Measurements from ENCODE around the gene CRAMP1.

The CRAMP1 gene

GRCh38 chr16:1670866-1671265 lies 58.7 kb downstream of the CRAMP1 start:
- Histone ChIP-seq H3K4me2 (ENCODE audit: low read length, poor library complexity, severe bottlenecking) (no peak overlapping the region), H2AFZ (ENCODE audit: low read depth, low read length) (no peak overlapping the region), H2BK15ac (ENCODE audit: low read depth, poor library complexity, severe bottlenecking) (no peak overlapping the region), H2BK120ac (ENCODE audit: low read depth, low read length) (no peak overlapping the region), H3K23ac (ENCODE audit: low read length in 2 of 2) (no peak overlapping the region), H3K14ac (ENCODE audit: low read length in 2 of 2) (no peak overlapping the region), H3K4me1 (ENCODE audit: control insufficient read depth, insufficient read depth, low read depth, low read length) (peaks cover 18% of the 10 kb centered on the region), H3K9ac (ENCODE audit: low read length) (no peak overlapping the region), H2BK12ac (ENCODE audit: low read length in 2 of 2) (no peak overlapping the region), H3K27ac (ENCODE audit: low read length, poor library complexity, severe bottlenecking) (no peak overlapping the region), H4K91ac (ENCODE audit: low read length) (no peak overlapping the region), H2AK5ac (ENCODE audit: low read length, severe bottlenecking) (no peak overlapping the region), H3K4ac (ENCODE audit: low read depth in 1 of 2, low read length in 2 of 2) (no peak overlapping the region), H2BK5ac (ENCODE audit: low read depth, low read length, poor library complexity, severe bottlenecking) (no peak overlapping the region), H3K79me1 (replicated peaks; ENCODE audit: low read length, poor library complexity, severe bottlenecking) (peaks cover 37% of the 10 kb centered on the region), H3K36me3 (ENCODE audit: control insufficient read depth in 1 of 2, insufficient read depth in 2 of 2, low read depth in 1 of 2, low read length in 2 of 2) (peaks cover 92 to 98% of the 10 kb centered on the region in 2 experiments), H3K27me3 (ENCODE audit: control insufficient read depth in 1 of 2, insufficient read depth in 1 of 2, low read length in 2 of 2) (no peaks in the 10 kb centered on the region), H3K9me3 (ENCODE audit: control insufficient read depth, low read length) (no peaks in the 10 kb centered on the region), H3K18ac (ENCODE audit: low read depth in 1 of 2, low read length in 2 of 2) (no peak overlapping the region), H4K8ac (ENCODE audit: low read length) (no peak overlapping the region), H3K4me3 (ENCODE audit: insufficient read depth in 1 of 2, low read depth in 1 of 2, low read length in 2 of 2) (no peak overlapping the region)
- 97% methylated on average over 7 of the region's 7 CpGs for WGBS
- no peak for DNase-seq

- no peak overlapping the region for H2AFZ ChIP-seq (ENCODE audit: low read depth, low read length)
- no peak overlapping the region for H2BK120ac ChIP-seq (ENCODE audit: low read depth, low read length)
- H3K4me3 ChIP-seq (ENCODE audit: insufficient read depth in 1 of 2, low read depth in 1 of 2, low read length in 2 of 2) = no peak overlapping the region
- H3K9ac ChIP-seq (ENCODE audit: low read length) = no peak overlapping the region
- H3K27ac ChIP-seq (ENCODE audit: low read length, poor library complexity, severe bottlenecking) = no peak overlapping the region
- H3K4me1 ChIP-seq (ENCODE audit: control insufficient read depth, insufficient read depth, low read depth, low read length) = peaks cover 20% of the 10 kb centered on the region
- H3K27me3 ChIP-seq (ENCODE audit: control insufficient read depth in 1 of 2, insufficient read depth in 1 of 2, low read length in 2 of 2) = no peaks in the 10 kb centered on the region
- H2BK5ac ChIP-seq (ENCODE audit: low read depth, low read length, poor library complexity, severe bottlenecking) = no peak overlapping the region
- no peak overlapping the region for H4K8ac ChIP-seq (ENCODE audit: low read length)
- no peak overlapping the region for H2AK5ac ChIP-seq (ENCODE audit: low read length, severe bottlenecking)
- DNase-seq = no peak
- H3K4me2 ChIP-seq (ENCODE audit: low read length, poor library complexity, severe bottlenecking) = no peak overlapping the region
- H3K9me3 ChIP-seq (ENCODE audit: control insufficient read depth, low read length) = no peaks in the 10 kb centered on the region
- H3K79me1 ChIP-seq (replicated peaks; ENCODE audit: low read length, poor library complexity, severe bottlenecking) = peaks cover 32% of the 10 kb centered on the region
- H2BK15ac ChIP-seq (ENCODE audit: low read depth, poor library complexity, severe bottlenecking) = no peak overlapping the region
- H3K4ac ChIP-seq (ENCODE audit: low read depth in 1 of 2, low read length in 2 of 2) = no peak overlapping the region
- H3K23ac ChIP-seq (ENCODE audit: low read length in 2 of 2) = no peak overlapping the region
- H3K14ac ChIP-seq (ENCODE audit: low read length in 2 of 2) = no peak overlapping the region
- 97% methylated on average over 26 of the region's 26 CpGs for WGBS
- H2BK12ac ChIP-seq (ENCODE audit: low read length in 2 of 2) = no peak overlapping the region
- H3K18ac ChIP-seq (ENCODE audit: low read depth in 1 of 2, low read length in 2 of 2) = no peak overlapping the region
- H4K91ac ChIP-seq (ENCODE audit: low read length) = no peak overlapping the region
- H3K36me3 ChIP-seq (ENCODE audit: control insufficient read depth in 1 of 2, insufficient read depth in 2 of 2, low read depth in 1 of 2, low read length in 2 of 2) = peaks cover 72 to 78% of the 10 kb centered on the region in 2 experiments
These were observed 61.4 kb downstream of the CRAMP1 start for GRCh38 chr16:1673424-1674151.

GRCh38 chr16:1674306-1674705 lies 62.1 kb downstream of the CRAMP1 start:
- no peak for DNase-seq
- Histone ChIP-seq H2AK5ac (ENCODE audit: low read length, severe bottlenecking) (no peak overlapping the region), H3K4me1 (ENCODE audit: control insufficient read depth, insufficient read depth, low read depth, low read length) (peaks cover 20% of the 10 kb centered on the region), H3K14ac (ENCODE audit: low read length in 2 of 2) (no peak overlapping the region), H3K9ac (ENCODE audit: low read length) (no peak overlapping the region), H2AFZ (ENCODE audit: low read depth, low read length) (no peak overlapping the region), H3K27me3 (ENCODE audit: control insufficient read depth in 1 of 2, insufficient read depth in 1 of 2, low read length in 2 of 2) (no peaks in the 10 kb centered on the region), H2BK5ac (ENCODE audit: low read depth, low read length, poor library complexity, severe bottlenecking) (no peak overlapping the region), H3K18ac (ENCODE audit: low read depth in 1 of 2, low read length in 2 of 2) (no peak overlapping the region), H3K4ac (ENCODE audit: low read depth in 1 of 2, low read length in 2 of 2) (no peak overlapping the region), H2BK120ac (ENCODE audit: low read depth, low read length) (no peak overlapping the region), H4K91ac (ENCODE audit: low read length) (no peak overlapping the region), H4K8ac (ENCODE audit: low read length) (no peak overlapping the region), H3K23ac (ENCODE audit: low read length in 2 of 2) (no peak overlapping the region), H3K36me3 (ENCODE audit: control insufficient read depth in 1 of 2, insufficient read depth in 2 of 2, low read depth in 1 of 2, low read length in 2 of 2) (peaks cover 65 to 71% of the 10 kb centered on the region in 2 experiments), H3K79me1 (replicated peaks; ENCODE audit: low read length, poor library complexity, severe bottlenecking) (peaks cover 26% of the 10 kb centered on the region), H3K27ac (ENCODE audit: low read length, poor library complexity, severe bottlenecking) (no peak overlapping the region), H2BK15ac (ENCODE audit: low read depth, poor library complexity, severe bottlenecking) (no peak overlapping the region), H3K4me2 (ENCODE audit: low read length, poor library complexity, severe bottlenecking) (no peak overlapping the region), H2BK12ac (ENCODE audit: low read length in 2 of 2) (no peak overlapping the region), H3K9me3 (ENCODE audit: control insufficient read depth, low read length) (no peaks in the 10 kb centered on the region), H3K4me3 (ENCODE audit: insufficient read depth in 1 of 2, low read depth in 1 of 2, low read length in 2 of 2) (no peak overlapping the region)
- WGBS = 95% methylated on average over 7 of the region's 7 CpGs

GRCh38 chr16:1674751-1675664 lies 62.8 kb downstream of the CRAMP1 start:
- Histone ChIP-seq H3K36me3 (ENCODE audit: control insufficient read depth in 1 of 2, insufficient read depth in 2 of 2, low read depth in 1 of 2, low read length in 2 of 2) (peaks cover 58 to 64% of the 10 kb centered on the region in 2 experiments), H4K91ac (ENCODE audit: low read length) (no peak overlapping the region), H3K4me2 (ENCODE audit: low read length, poor library complexity, severe bottlenecking) (peak overlapping the region; percentile 8), H2AFZ (ENCODE audit: low read depth, low read length) (no peak overlapping the region), H3K14ac (ENCODE audit: low read length in 2 of 2) (peak overlapping the region in 1 of 2 experiments; percentile 58), H3K4ac (ENCODE audit: low read depth in 1 of 2, low read length in 2 of 2) (no peak overlapping the region), H3K9me3 (ENCODE audit: control insufficient read depth, low read length) (no peaks in the 10 kb centered on the region), H3K4me1 (ENCODE audit: control insufficient read depth, insufficient read depth, low read depth, low read length) (peaks cover 27% of the 10 kb centered on the region), H2BK120ac (ENCODE audit: low read depth, low read length) (no peak overlapping the region), H4K8ac (ENCODE audit: low read length) (no peak overlapping the region), H3K18ac (ENCODE audit: low read depth in 1 of 2, low read length in 2 of 2) (peak overlapping the region in 1 of 2 experiments; percentile 67), H2BK15ac (ENCODE audit: low read depth, poor library complexity, severe bottlenecking) (no peak overlapping the region), H3K27ac (ENCODE audit: low read length, poor library complexity, severe bottlenecking) (peak overlapping the region; percentile 38), H3K4me3 (ENCODE audit: insufficient read depth in 1 of 2, low read depth in 1 of 2, low read length in 2 of 2) (no peak overlapping the region), H2AK5ac (ENCODE audit: low read length, severe bottlenecking) (peak overlapping the region; percentile 61), H3K23ac (ENCODE audit: low read length in 2 of 2) (no peak overlapping the region), H2BK12ac (ENCODE audit: low read length in 2 of 2) (peak overlapping the region in 1 of 2 experiments; percentile 74), H2BK5ac (ENCODE audit: low read depth, low read length, poor library complexity, severe bottlenecking) (no peak overlapping the region), H3K27me3 (ENCODE audit: control insufficient read depth in 1 of 2, insufficient read depth in 1 of 2, low read length in 2 of 2) (no peaks in the 10 kb centered on the region), H3K9ac (ENCODE audit: low read length) (no peak overlapping the region), H3K79me1 (replicated peaks; ENCODE audit: low read length, poor library complexity, severe bottlenecking) (peaks cover 23% of the 10 kb centered on the region)
- 63% methylated on average over 19 of the region's 19 CpGs for WGBS
- DNase-seq = peak; percentile 73
